ENCODE results near the gene KCNJ14. TPM values are rescaled to one million over a fixed set of nuclear protein-coding genes. Genes with fewer than 3 reads are reported as not detected.

KCNJ14 gene
- total RNA-seq, 1 experiment from 2014 or later = 1.4 TPM

GRCh38 chr19:48465215-48465614 is 9.8 kb downstream of the KCNJ14 start:
- H3K27me3 ChIP-seq (ENCODE audit: low read length) = no peaks in the 10 kb centered on the region
- H2AFZ ChIP-seq (ENCODE audit: low read length) = no peak overlapping the region
- no peak for DNase-seq
- H3K9ac ChIP-seq (ENCODE audit: low read length) = no peak overlapping the region
- H3K4me3 ChIP-seq (ENCODE audit: low read length) = no peak overlapping the region
- no TSS peak for BruUV-seq (replicated peaks)
- TF ChIP-seq EZH2 (IDR thresholded peaks at IDR 0.05; ENCODE audit: low read length, unreplicated experiment) (no peak), EZH2phosphoT487 (IDR thresholded peaks at IDR 0.05; ENCODE audit: borderline replicate concordance, low read length) (no peak), CTCF (conservative IDR thresholded peaks at IDR 0.05; ENCODE audit: low read depth, low read length) (no peak)
- H4K20me1 ChIP-seq (ENCODE audit: low read length) = peaks cover 5% of the 10 kb centered on the region
- intact Hi-C loops (cut with micrococcal nuclease) = no loop called here
- H3K9me3 ChIP-seq (ENCODE audit: low read length) = no peaks in the 10 kb centered on the region
- ChIA-PET POLR2A (ENCODE audit: unreplicated experiment) (no interaction called here), CTCF (no interaction called here)
- no peaks in the 10 kb centered on the region for H3F3A ChIP-seq (ENCODE audit: low read length, unreplicated experiment)
- H3K4me2 ChIP-seq (ENCODE audit: low read length) = no peak overlapping the region
- peaks cover 6% of the 10 kb centered on the region for H3K79me2 ChIP-seq (ENCODE audit: low read length)
- ATAC-seq = no peak
- H3K36me3 ChIP-seq (ENCODE audit: low read depth, low read length) = no peaks in the 10 kb centered on the region; the same call in 1 of the 2 replicates
- peaks cover 4% of the 10 kb centered on the region; the same call in 1 of the 2 replicates for H3K4me1 ChIP-seq (ENCODE audit: insufficient read depth, low read length)
- H3K9me2 ChIP-seq (replicated peaks; ENCODE audit: low read length) = no peaks in the 10 kb centered on the region
- no peak overlapping the region for H3K27ac ChIP-seq (ENCODE audit: low read length)

GRCh38 chr19:48466561-48467325 is 11.4 kb downstream of the KCNJ14 start:
- no peaks in the 10 kb centered on the region for H3F3A ChIP-seq (ENCODE audit: low read length, unreplicated experiment)
- intact Hi-C loops (cut with micrococcal nuclease) = no loop called here
- DNase-seq (peak; percentile 40), ATAC-seq (no peak)
- H2AFZ ChIP-seq (ENCODE audit: low read length) = no peak overlapping the region
- H3K4me1 ChIP-seq (ENCODE audit: insufficient read depth, low read length) = peaks cover 4% of the 10 kb centered on the region; the same call in 1 of the 2 replicates
- no peaks in the 10 kb centered on the region for H3K27me3 ChIP-seq (ENCODE audit: low read length)
- H3K9ac ChIP-seq (ENCODE audit: low read length) = no peak overlapping the region
- no peaks in the 10 kb centered on the region for H3K9me2 ChIP-seq (replicated peaks; ENCODE audit: low read length)
- ChIA-PET CTCF (no interaction called here), POLR2A (ENCODE audit: unreplicated experiment) (no interaction called here)
- TF ChIP-seq CTCF (conservative IDR thresholded peaks at IDR 0.05; ENCODE audit: low read depth, low read length) = no peak
- no peak for TF ChIP-seq EZH2phosphoT487 (IDR thresholded peaks at IDR 0.05; ENCODE audit: borderline replicate concordance, low read length)
- no peak for TF ChIP-seq EZH2 (IDR thresholded peaks at IDR 0.05; ENCODE audit: low read length, unreplicated experiment)
- H3K4me2 ChIP-seq (ENCODE audit: low read length) = no peak overlapping the region
- H3K4me3 ChIP-seq (ENCODE audit: low read length) = no peak overlapping the region
- peaks cover 12% of the 10 kb centered on the region for H4K20me1 ChIP-seq (ENCODE audit: low read length)
- H3K36me3 ChIP-seq (ENCODE audit: low read depth, low read length) = peaks cover 9% of the 10 kb centered on the region
- no peak overlapping the region for H3K27ac ChIP-seq (ENCODE audit: low read length)
- no peaks in the 10 kb centered on the region for H3K9me3 ChIP-seq (ENCODE audit: low read length)
- BruUV-seq (replicated peaks) = no TSS peak
- H3K79me2 ChIP-seq (ENCODE audit: low read length) = peaks cover 14% of the 10 kb centered on the region

DNA sequence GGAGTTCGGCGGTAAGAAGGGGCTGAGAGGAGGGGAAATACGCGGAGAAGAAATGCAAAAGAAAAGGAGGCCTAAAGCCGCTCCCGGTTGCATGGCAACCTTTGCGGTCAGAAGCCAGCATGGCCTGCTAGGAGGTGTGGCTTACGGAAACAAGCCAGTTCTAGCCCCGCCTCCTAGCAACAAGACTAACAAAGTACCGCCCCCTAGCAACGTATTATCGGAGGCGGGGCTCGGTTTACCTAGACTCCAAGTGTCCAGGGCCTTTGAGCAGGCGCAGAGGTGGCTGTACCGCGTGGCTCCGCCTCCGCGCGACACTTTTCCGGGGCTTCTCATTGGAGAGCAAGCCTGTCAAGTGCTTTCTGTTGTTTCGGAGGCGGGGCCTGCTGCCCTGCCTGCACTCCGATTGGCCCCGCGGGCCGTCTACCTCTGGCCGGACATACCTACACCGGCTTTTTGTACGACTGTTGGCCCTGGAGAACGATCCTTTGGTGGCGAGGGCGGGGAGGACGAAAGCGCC is 13.5 kb downstream of the KCNJ14 start:
- no peaks in the 10 kb centered on the region for H3F3A ChIP-seq (ENCODE audit: low read length, unreplicated experiment)
- H3K4me3 ChIP-seq (ENCODE audit: low read length) = peak overlapping the region; percentile 81
- H3K4me1 ChIP-seq (ENCODE audit: insufficient read depth, low read length) = peaks cover 4% of the 10 kb centered on the region; the same call in 1 of the 2 replicates
- peak overlapping the region; percentile 95 for H3K4me2 ChIP-seq (ENCODE audit: low read length)
- H3K9ac ChIP-seq (ENCODE audit: low read length) = peak overlapping the region; percentile 92
- H3K36me3 ChIP-seq (ENCODE audit: low read depth, low read length) = peaks cover 20% of the 10 kb centered on the region
- CTCF ChIA-PET = no interaction called here
- BruUV-seq (replicated peaks) = no TSS peak
- peaks cover 14% of the 10 kb centered on the region for H3K79me2 ChIP-seq (ENCODE audit: low read length)
- POLR2A ChIA-PET (ENCODE audit: unreplicated experiment) = no interaction called here
- H4K20me1 ChIP-seq (ENCODE audit: low read length) = peaks cover 12% of the 10 kb centered on the region
- no peaks in the 10 kb centered on the region for H3K9me3 ChIP-seq (ENCODE audit: low read length)
- no peaks in the 10 kb centered on the region for H3K27me3 ChIP-seq (ENCODE audit: low read length)
- DNase-seq (peak; percentile 99), ATAC-seq (peak; percentile 90)
- no peak for TF ChIP-seq CTCF (conservative IDR thresholded peaks at IDR 0.05; ENCODE audit: low read depth, low read length)
- no peak for TF ChIP-seq EZH2 (IDR thresholded peaks at IDR 0.05; ENCODE audit: low read length, unreplicated experiment)
- no peak for TF ChIP-seq EZH2phosphoT487 (IDR thresholded peaks at IDR 0.05; ENCODE audit: borderline replicate concordance, low read length)
- intact Hi-C loops (cut with micrococcal nuclease) = no loop called here
- peak overlapping the region; percentile 13; the same call in 1 of the 2 replicates for H2AFZ ChIP-seq (ENCODE audit: low read length)
- H3K27ac ChIP-seq (ENCODE audit: low read length) = peak overlapping the region; percentile 70; the same call in 1 of the 2 replicates
- no peaks in the 10 kb centered on the region for H3K9me2 ChIP-seq (replicated peaks; ENCODE audit: low read length)

Data from PC-3 (cell line).